GM12878 (cell line): ENCODE results near the gene HUS1. TPM values are rescaled to one million over a fixed set of nuclear protein-coding genes. Genes with fewer than 3 reads are reported as not detected.

Experiments
- ATF2 ChIP-seq: IDR thresholded peaks from 2 replicates; pipeline ENCODE4 v1.6.1; 2012; ENCODE audit warnings: low read length, inconsistent platforms
- BCLAF1 ChIP-seq: fragments of 450-650 bp; IDR thresholded peaks from 2 replicates; pipeline ENCODE4 v1.6.1; 2017; ENCODE audit warnings: antibody characterized with exemption, mild to moderate bottlenecking, moderate library complexity
- CEBPZ ChIP-seq: fragments of 150-350 bp; IDR thresholded peaks from 2 replicates; pipeline ENCODE4 v1.6.1; 2016; ENCODE audit warnings: low read depth, low read length
- E2F8 ChIP-seq: fragments of 450-650 bp; IDR thresholded peaks from 2 replicates; pipeline ENCODE4 v1.6.1; 2018; ENCODE audit warnings: mild to moderate bottlenecking, low read depth, moderate library complexity; ENCODE audit not compliant: partially characterized antibody
- EP300 ChIP-seq, 2 experiments: fragments of 150-350 bp in 1 of 2; IDR thresholded peaks; 2 replicates each; pipeline ENCODE4 v1.6.1; 2011 to 2012; ENCODE audit warnings: low read depth in 2 of 2, low read length in 2 of 2, borderline replicate concordance in 1 of 2, improper control_type of control experiment in 1 of 2, inconsistent platforms in 1 of 2; ENCODE audit not compliant: control insufficient read depth in 1 of 2
- EZH2 ChIP-seq: IDR thresholded peaks from 2 replicates; pipeline ENCODE4 v1.6.1; 2012; ENCODE audit warnings: low read depth, mild to moderate bottlenecking, control low read depth, inconsistent platforms, low read length, borderline replicate concordance; ENCODE audit not compliant: control insufficient read depth
- GABPA ChIP-seq: IDR thresholded peaks from 2 replicates; pipeline ENCODE4 v1.6.1; 2014; ENCODE audit warnings: antibody characterized with exemption, low read depth, mild to moderate bottlenecking, inconsistent platforms
- IRF4 ChIP-seq: IDR thresholded peaks from 2 replicates; pipeline ENCODE4 v1.6.1; 2011; ENCODE audit warnings: low read depth, low read length
- KLF5 ChIP-seq: fragments of 450-650 bp; IDR thresholded peaks from 2 replicates; pipeline ENCODE4 v1.6.1; 2014; ENCODE audit warnings: mild to moderate bottlenecking; ENCODE audit not compliant: partially characterized antibody
- MEF2A ChIP-seq: IDR thresholded peaks from 2 replicates; pipeline ENCODE4 v1.6.1; 2011; ENCODE audit warnings: low read depth, mild to moderate bottlenecking, low read length, moderate library complexity; ENCODE audit not compliant: insufficient read depth
- MTA3 ChIP-seq: IDR thresholded peaks from 2 replicates; pipeline ENCODE4 v1.6.1; 2012; ENCODE audit warnings: low read length, inconsistent platforms, borderline replicate concordance
- RAD21 ChIP-seq: IDR thresholded peaks from 2 replicates; pipeline ENCODE4 v1.6.1; 2011; ENCODE audit warnings: mild to moderate bottlenecking, low read depth, low read length, moderate library complexity; ENCODE audit not compliant: insufficient read depth
- SMC3 ChIP-seq: IDR thresholded peaks from 2 replicates; pipeline ENCODE4 v1.6.1; 2011; ENCODE audit warnings: low read length, improper control_type of control experiment, borderline replicate concordance
- TCF7 ChIP-seq: IDR thresholded peaks from 2 replicates; pipeline ENCODE4 v1.6.1; 2014; ENCODE audit warnings: antibody characterized with exemption, borderline replicate concordance
- USF1 ChIP-seq: IDR thresholded peaks from 2 replicates; pipeline ENCODE4 v1.6.1; 2011; ENCODE audit warnings: borderline replicate concordance, low read depth, mild to moderate bottlenecking, moderate library complexity, mixed read lengths, low read length; ENCODE audit not compliant: insufficient read depth; ENCODE audit errors: extremely low read length
- YY1 ChIP-seq: IDR thresholded peaks from 2 replicates; pipeline ENCODE4 v1.6.1; 2011; ENCODE audit warnings: low read depth, mild to moderate bottlenecking, low read length
- ZNF217 ChIP-seq: fragments of 450-650 bp; IDR thresholded peaks from 2 replicates; pipeline ENCODE4 v1.6.1; 2017; ENCODE audit warnings: antibody characterized with exemption, mild to moderate bottlenecking
- ZNF622 ChIP-seq: fragments of 450-650 bp; IDR thresholded peaks from 2 replicates; pipeline ENCODE4 v1.6.1; 2017; ENCODE audit warnings: mild to moderate bottlenecking, inconsistent platforms
- polyA plus RNA-seq, 11 experiments: library from polyadenylated mRNA; depleted of rRNA in 4 of 11; unstranded in 6 of 11; stranded (reverse) in 5 of 11; fragments of >200 nt; fragmentation: Nextera tagmentation in 4 of 11; fragmentation: Illumina TruSeq in 1 of 11; extraction: Ambion mirVana in 4 of 11; extraction: Trizol in 1 of 11; gene quantifications; 1 replicate in 1 of 11; 2 replicates in 10 of 11; pipeline versions ENCODE4 v1.2.1 to v1.2.3, GENCODE V29; 2011 to 2016; ENCODE audit warnings: inconsistent platforms in 2 of 11, missing spikeins in 2 of 11, low read depth in 1 of 11
- total RNA-seq, 4 experiments: library from RNA; depleted of rRNA in 3 of 4; stranded (reverse); fragments of >200 nt in 3 of 4; fragmentation: Illumina TruSeq in 1 of 4; extraction: Trizol in 1 of 4; gene quantifications; 2 replicates each; pipeline versions ENCODE4 v1.2.1 to v1.2.3, GENCODE V29; 2013 to 2021

Gene HUS1
- total and polyA plus RNA-seq, 10 of the 15 experiments (the other 5 are each of a cell fraction or from before 2014, with no cell fraction given): 10.4 to 35.5 (median 22.6) TPM

- no peak for TF ChIP-seq CEBPZ
- no peak for TF ChIP-seq GABPA
- no peak for TF ChIP-seq BCLAF1
- TF ChIP-seq ATF2: peak; percentile 42; the same call in 1 of the 2 replicates
- TF ChIP-seq ZNF622: no peak
- no peak for TF ChIP-seq E2F8
- no peak for TF ChIP-seq USF1
- no peak for TF ChIP-seq EZH2
- peak; percentile 61; the same call in 1 of the 2 replicates for TF ChIP-seq MTA3
- TF ChIP-seq IRF4: no peak
- no peak for TF ChIP-seq TCF7
- no peak for TF ChIP-seq RAD21
- no peak for TF ChIP-seq EP300 (IDR thresholded peaks at IDR 0.05; ENCODE audit: borderline replicate concordance in 1 of 2, control insufficient read depth in 1 of 2, low read depth in 2 of 2, low read length in 2 of 2)
- peak; percentile 68 for TF ChIP-seq MEF2A
- TF ChIP-seq SMC3: no peak
- TF ChIP-seq YY1: no peak
- no peak for TF ChIP-seq ZNF217
- no peak for TF ChIP-seq KLF5
Observed at GRCh38 chr7:47954231-47954911, 25.0 kb downstream of the HUS1 start (continued).
